Glutamatergic neuron (in vitro differentiated cells): Measurements from ENCODE around the gene TINCR. TPM values are rescaled to one million over a fixed set of nuclear protein-coding genes. Genes with fewer than 3 reads are reported as not detected.

Experiments
- DNase-seq: peaks from one replicate; pipeline ENCODE4 v3.0.0; 2022
- H3K27ac Mint-ChIP-seq: one replicate; pipeline ENCODE4 v1.8.0; 2020; ENCODE audit warnings: mild to moderate bottlenecking, mixed read lengths, inconsistent platforms; ENCODE audit not compliant: unreplicated experiment
- H3K27me3 Mint-ChIP-seq: one replicate; pipeline ENCODE4 v1.8.0; 2020; ENCODE audit warnings: mild to moderate bottlenecking, moderate library complexity, mixed read lengths, inconsistent platforms; ENCODE audit not compliant: unreplicated experiment
- H3K36me3 Mint-ChIP-seq: one replicate; pipeline ENCODE4 v1.8.0; 2020; ENCODE audit warnings: mild to moderate bottlenecking, mixed read lengths, inconsistent platforms; ENCODE audit not compliant: unreplicated experiment
- H3K4me1 Mint-ChIP-seq: one replicate; pipeline ENCODE4 v1.8.0; 2020; ENCODE audit warnings: mild to moderate bottlenecking, low read depth, mixed read lengths, inconsistent platforms; ENCODE audit not compliant: unreplicated experiment
- H3K4me3 Mint-ChIP-seq: one replicate; pipeline ENCODE4 v1.8.0; 2020; ENCODE audit warnings: mild to moderate bottlenecking, mixed read lengths, inconsistent platforms; ENCODE audit not compliant: unreplicated experiment
- H3K9me3 Mint-ChIP-seq: one replicate; pipeline ENCODE4 v1.8.0; 2020; ENCODE audit warnings: mild to moderate bottlenecking, moderate library complexity, mixed read lengths, inconsistent platforms; ENCODE audit not compliant: unreplicated experiment
- CTCF ChIP-seq: fragments of 200-600 bp; sonication (generic); IDR thresholded peaks from one replicate; pipeline ENCODE4 v1.5.0; 2021; ENCODE audit not compliant: partially characterized antibody, unreplicated experiment
- total RNA-seq: library from RNA; stranded (reverse); fragmentation: NEBNext Ultra II Directional; extraction: Animal tissue kit (Norgen Biotek cat#: 25700); gene quantifications from one replicate; pipeline ENCODE4 v1.2.1, GENCODE V29; 2021; ENCODE audit not compliant: unreplicated experiment

TINCR gene
- total RNA-seq, 1 donor from 2014 or later, result 1.0 TPM

GRCh38 chr19:5512715-5513114, 55.0 kb downstream of the TINCR start:
- H3K27me3 Mint-ChIP-seq, result peaks cover 5% of the 10 kb centered on the region
- H3K9me3 Mint-ChIP-seq, result peaks cover 16% of the 10 kb centered on the region
- no peak for DNase-seq
- no peak overlapping the region for H3K4me3 Mint-ChIP-seq
- H3K27ac Mint-ChIP-seq, result no peak overlapping the region
- peaks cover 3% of the 10 kb centered on the region for H3K36me3 Mint-ChIP-seq
- TF ChIP-seq CTCF, result no peak
- H3K4me1 Mint-ChIP-seq, result no peaks in the 10 kb centered on the region

Other genes with a start within 250 kb of the TINCR start
- 1,064 TPM for gene PTPRS, start 227.1 kb downstream of the TINCR start, total RNA-seq
- gene ZNRF4, start 112.5 kb downstream of the TINCR start, total RNA-seq, result not detected
- 70.9 TPM for gene SAFB2, start 54.8 kb upstream of the TINCR start, total RNA-seq
- 133 TPM for gene SAFB, start 55.1 kb upstream of the TINCR start, total RNA-seq
- gene MICOS13, start 112.6 kb upstream of the TINCR start, total RNA-seq, result 22.8 TPM
- 64.4 TPM for gene HSD11B1L, start 113.1 kb upstream of the TINCR start, total RNA-seq
- 514 TPM for gene RPL36, start 122.3 kb upstream of the TINCR start, total RNA-seq
- 98.5 TPM for gene LONP1, start 152.2 kb upstream of the TINCR start, total RNA-seq
- not detected for gene CATSPERD, start 152.7 kb upstream of the TINCR start, total RNA-seq
- gene PRR22, start 216.8 kb upstream of the TINCR start, total RNA-seq, result 3.1 TPM
- 22.4 TPM for gene DUS3L, start 223.2 kb upstream of the TINCR start, total RNA-seq
- gene NRTN, start 237.1 kb upstream of the TINCR start, total RNA-seq, result 1.2 TPM